Retina (tissue), 1 donor: Measurements from ENCODE around the gene PLEKHN1.
"Not testable (repeated sequence)": the region's sequence is repeated elsewhere in the genome, so short reads cannot be mapped to it uniquely, and the experiment has no call there.

Experiments used
- DNase-seq: peaks from one replicate; pipeline ENCODE4 v3.0.0-alpha.2; 2016

Gene PLEKHN1

GRCh38 chr1:1014799-1015681 lies 48.8 kb downstream of the PLEKHN1 start:
- no peak for DNase-seq

GRCh38 chr1:1017397-1018320 lies 51.4 kb downstream of the PLEKHN1 start:
- DNase-seq: not testable (repeated sequence)

- not testable (repeated sequence) for DNase-seq
Observed at GRCh38 chr1:1018321-1018685, 52.0 kb downstream of the PLEKHN1 start.

GRCh38 chr1:1019122-1019999 lies 53.1 kb downstream of the PLEKHN1 start:
- peak; percentile 86 for DNase-seq

- peak; percentile 36 for DNase-seq
Observed at GRCh38 chr1:1020000-1020404, 53.7 kb downstream of the PLEKHN1 start, which contains the start of gene AGRN. TSS of gene AGRN (plus strand) at chr1:1020120. CDS start at chr1:1020173, 53 bp downstream.

- no peak for DNase-seq
Observed at GRCh38 chr1:1020415-1021009, 54.2 kb downstream of the PLEKHN1 start.

- peak; percentile 62 for DNase-seq
Observed at GRCh38 chr1:1021010-1021919, 55.0 kb downstream of the PLEKHN1 start.

- DNase-seq: no peak
Observed at GRCh38 chr1:1021920-1022259, 55.6 kb downstream of the PLEKHN1 start.

- DNase-seq: no peak
Observed at GRCh38 chr1:1022302-1023009, 56.2 kb downstream of the PLEKHN1 start.

- no peak for DNase-seq
Observed at GRCh38 chr1:1023700-1024099, 57.4 kb downstream of the PLEKHN1 start.

GRCh38 chr1:1024149-1024770 lies 58.0 kb downstream of the PLEKHN1 start:
- DNase-seq: no peak

GRCh38 chr1:1024771-1025699 lies 58.8 kb downstream of the PLEKHN1 start:
- no peak for DNase-seq
